AG04450 (cell line): ENCODE measurements around the gene ADAMTS20. TPM values are rescaled to one million over a fixed set of nuclear protein-coding genes. Genes with fewer than 3 reads are reported as not detected.

Source experiments
- CTCF ChIA-PET: fragments of 300-600, 350-600 bp; formaldehyde crosslinking; extraction: SDS; loops from one replicate; lab custom pipeline; 2022; ENCODE audit warnings: antibody characterized with exemption, inconsistent platforms; lab: Charles Lee
- POLR2A ChIA-PET: fragments of 350-600 bp; formaldehyde crosslinking; extraction: SDS; loops from one replicate; lab custom pipeline; 2021; ENCODE audit warnings: antibody characterized with exemption, inconsistent platforms; lab: Yijun Ruan, JAX
- DNase-seq: peaks from one replicate; pipeline ENCODE4 v3.0.0-alpha.2; 2011; ENCODE audit warnings: low read depth, low spot score
- H3K27ac ChIP-seq: one replicate; pipeline ENCODE4 v1.5.1; 2012; ENCODE audit warnings: low read depth, low read length, control low read depth
- H3K27me3 ChIP-seq: one replicate; pipeline ENCODE4 v1.6.0; 2012; ENCODE audit warnings: low read length; ENCODE audit not compliant: control insufficient read depth, insufficient read depth
- H3K4me3 ChIP-seq: 2 replicates; pipeline ENCODE4 v1.5.1; 2011; ENCODE audit warnings: mild to moderate bottlenecking, low read depth, low read length, control low read depth
- H3K9me3 ChIP-seq: 2 replicates; pipeline ENCODE4 v1.5.1; 2012; ENCODE audit warnings: low read length; ENCODE audit not compliant: control insufficient read depth, insufficient read depth
- polyA plus RNA-seq: library from polyadenylated mRNA; depleted of rRNA; stranded (reverse); fragments of >200 nt; gene quantifications from 2 replicates; pipeline ENCODE4 v1.2.3, GENCODE V29; 2011; rRNA removed
- TF ChIP-seq, protein P1 (sequence below): IDR thresholded peaks from 2 replicates; pipeline ENCODE4 v1.5.1; 2011; ENCODE audit warnings: low read depth, low read length, control low read depth, inconsistent platforms

The ADAMTS20 gene
- polyA plus RNA-seq, 1 experiment: not detected

GRCh38 chr12:43306066-43306465 is 245.9 kb downstream of the ADAMTS20 start:
- peaks cover 8% of the 10 kb centered on the region for H3K9me3 ChIP-seq
- TF ChIP-seq, protein P1, sequence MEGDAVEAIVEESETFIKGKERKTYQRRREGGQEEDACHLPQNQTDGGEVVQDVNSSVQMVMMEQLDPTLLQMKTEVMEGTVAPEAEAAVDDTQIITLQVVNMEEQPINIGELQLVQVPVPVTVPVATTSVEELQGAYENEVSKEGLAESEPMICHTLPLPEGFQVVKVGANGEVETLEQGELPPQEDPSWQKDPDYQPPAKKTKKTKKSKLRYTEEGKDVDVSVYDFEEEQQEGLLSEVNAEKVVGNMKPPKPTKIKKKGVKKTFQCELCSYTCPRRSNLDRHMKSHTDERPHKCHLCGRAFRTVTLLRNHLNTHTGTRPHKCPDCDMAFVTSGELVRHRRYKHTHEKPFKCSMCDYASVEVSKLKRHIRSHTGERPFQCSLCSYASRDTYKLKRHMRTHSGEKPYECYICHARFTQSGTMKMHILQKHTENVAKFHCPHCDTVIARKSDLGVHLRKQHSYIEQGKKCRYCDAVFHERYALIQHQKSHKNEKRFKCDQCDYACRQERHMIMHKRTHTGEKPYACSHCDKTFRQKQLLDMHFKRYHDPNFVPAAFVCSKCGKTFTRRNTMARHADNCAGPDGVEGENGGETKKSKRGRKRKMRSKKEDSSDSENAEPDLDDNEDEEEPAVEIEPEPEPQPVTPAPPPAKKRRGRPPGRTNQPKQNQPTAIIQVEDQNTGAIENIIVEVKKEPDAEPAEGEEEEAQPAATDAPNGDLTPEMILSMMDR: no peak
- no peaks in the 10 kb centered on the region for H3K27me3 ChIP-seq
- DNase-seq: peak; percentile 93
- H3K27ac ChIP-seq: peak overlapping the region; percentile 87
- H3K4me3 ChIP-seq: no peak overlapping the region
- ChIA-PET POLR2A (interaction anchor here (1.0 kb wide), 1 partner anchor 18 kb away, joined by 3 read pairs; no protein-coding TSS in a partner anchor), CTCF (interaction anchor here (1.4 kb wide), 1 partner anchor 31 kb away, joined by 5 read pairs; no protein-coding TSS in a partner anchor)

- CTCF ChIA-PET: no interaction called here
- peaks cover 9% of the 10 kb centered on the region for H3K9me3 ChIP-seq
- no peak overlapping the region for H3K4me3 ChIP-seq
- TF ChIP-seq, protein P1: no peak
- POLR2A ChIA-PET: no interaction called here
- no peak overlapping the region for H3K27ac ChIP-seq
- H3K27me3 ChIP-seq: no peaks in the 10 kb centered on the region
- DNase-seq: no peak
Observed at GRCh38 chr12:43305065-43305464, 246.9 kb downstream of the ADAMTS20 start.

Other genes with a start within 250 kb of the ADAMTS20 start
- gene PUS7L, start 206.6 kb upstream of the ADAMTS20 start, polyA plus RNA-seq: 9.1 and 15.2 TPM in 2 replicates
- 20.6 and 29.4 TPM in 2 replicates for gene IRAK4, start 206.7 kb upstream of the ADAMTS20 start, polyA plus RNA-seq